Measurements from ENCODE around the gene MNT. TPM values are rescaled to one million over a fixed set of nuclear protein-coding genes. Genes with fewer than 3 reads are reported as not detected.

MNT gene
- total RNA-seq, 1 donor from 2014 or later, result 4.5 TPM

GRCh38 chr17:2384439-2385127, 16.3 kb downstream of the MNT start:
- Histone ChIP-seq H3K27me3 (ENCODE audit: control insufficient read depth, insufficient read depth, low read length) (no peaks in the 10 kb centered on the region), H3K36me3 (ENCODE audit: control insufficient read depth, insufficient read depth, low read length) (peaks cover 21% of the 10 kb centered on the region), H3K4me3 (ENCODE audit: low read depth, low read length) (no peak overlapping the region)
- no peak for DNase-seq (ENCODE audit: low read depth)
- TF ChIP-seq, protein P1, sequence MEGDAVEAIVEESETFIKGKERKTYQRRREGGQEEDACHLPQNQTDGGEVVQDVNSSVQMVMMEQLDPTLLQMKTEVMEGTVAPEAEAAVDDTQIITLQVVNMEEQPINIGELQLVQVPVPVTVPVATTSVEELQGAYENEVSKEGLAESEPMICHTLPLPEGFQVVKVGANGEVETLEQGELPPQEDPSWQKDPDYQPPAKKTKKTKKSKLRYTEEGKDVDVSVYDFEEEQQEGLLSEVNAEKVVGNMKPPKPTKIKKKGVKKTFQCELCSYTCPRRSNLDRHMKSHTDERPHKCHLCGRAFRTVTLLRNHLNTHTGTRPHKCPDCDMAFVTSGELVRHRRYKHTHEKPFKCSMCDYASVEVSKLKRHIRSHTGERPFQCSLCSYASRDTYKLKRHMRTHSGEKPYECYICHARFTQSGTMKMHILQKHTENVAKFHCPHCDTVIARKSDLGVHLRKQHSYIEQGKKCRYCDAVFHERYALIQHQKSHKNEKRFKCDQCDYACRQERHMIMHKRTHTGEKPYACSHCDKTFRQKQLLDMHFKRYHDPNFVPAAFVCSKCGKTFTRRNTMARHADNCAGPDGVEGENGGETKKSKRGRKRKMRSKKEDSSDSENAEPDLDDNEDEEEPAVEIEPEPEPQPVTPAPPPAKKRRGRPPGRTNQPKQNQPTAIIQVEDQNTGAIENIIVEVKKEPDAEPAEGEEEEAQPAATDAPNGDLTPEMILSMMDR (IDR thresholded peaks at IDR 0.05; ENCODE audit: insufficient read depth, low read length, severe bottlenecking), result no peak
- no peak for FAIRE-seq

GRCh38 chr17:2383628-2384167, 17.2 kb downstream of the MNT start:
- no peaks in the 10 kb centered on the region for H3K27me3 ChIP-seq (ENCODE audit: control insufficient read depth, insufficient read depth, low read length)
- TF ChIP-seq, protein P1 (IDR thresholded peaks at IDR 0.05; ENCODE audit: insufficient read depth, low read length, severe bottlenecking), result no peak
- peaks cover 22% of the 10 kb centered on the region for H3K36me3 ChIP-seq (ENCODE audit: control insufficient read depth, insufficient read depth, low read length)
- DNase-seq (ENCODE audit: low read depth), result no peak
- H3K4me3 ChIP-seq (ENCODE audit: low read depth, low read length), result no peak overlapping the region
- no peak for FAIRE-seq

DNA sequence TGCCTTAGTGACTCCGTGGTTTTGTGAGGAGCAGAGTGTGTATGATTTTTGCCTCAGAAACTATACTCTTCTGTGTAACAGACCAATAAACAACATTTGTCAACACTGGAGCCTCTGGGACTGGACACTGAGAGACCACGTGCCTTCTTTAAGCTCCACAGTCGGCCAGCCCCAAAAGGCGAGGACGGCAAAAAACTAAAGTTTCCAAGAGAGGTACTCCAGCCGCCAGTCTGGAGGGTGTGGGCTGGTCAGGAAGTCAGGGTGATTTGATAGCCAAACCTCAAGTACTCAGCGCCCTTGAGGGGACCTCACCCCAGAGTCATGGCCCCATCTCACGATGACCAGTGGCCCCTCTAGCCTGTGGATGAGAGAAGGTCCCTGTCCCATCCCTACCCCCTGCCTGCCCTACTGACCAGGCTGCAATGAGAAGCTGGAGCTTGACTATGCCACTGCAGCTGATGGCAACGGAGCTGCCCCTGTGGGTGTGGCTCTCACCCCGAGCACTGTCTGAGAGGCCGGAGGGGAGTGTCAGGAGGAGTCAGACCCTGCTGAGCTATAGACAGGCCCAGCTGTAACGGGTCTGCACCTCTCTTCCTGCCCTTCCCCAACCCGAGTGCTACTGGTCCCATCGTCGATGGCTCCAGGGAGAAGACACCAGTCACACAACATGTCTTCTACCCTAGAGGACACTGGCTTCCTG, 19.8 kb downstream of the MNT start:
- TF ChIP-seq, protein P1 (IDR thresholded peaks at IDR 0.05; ENCODE audit: insufficient read depth, low read length, severe bottlenecking), result no peak
- DNase-seq (ENCODE audit: low read depth) (no peak), FAIRE-seq (peak; percentile 75)
- H3K36me3 ChIP-seq (ENCODE audit: control insufficient read depth, insufficient read depth, low read length), result peaks cover 18% of the 10 kb centered on the region
- no peak overlapping the region for H3K4me3 ChIP-seq (ENCODE audit: low read depth, low read length)
- no peaks in the 10 kb centered on the region for H3K27me3 ChIP-seq (ENCODE audit: control insufficient read depth, insufficient read depth, low read length)

DNA sequence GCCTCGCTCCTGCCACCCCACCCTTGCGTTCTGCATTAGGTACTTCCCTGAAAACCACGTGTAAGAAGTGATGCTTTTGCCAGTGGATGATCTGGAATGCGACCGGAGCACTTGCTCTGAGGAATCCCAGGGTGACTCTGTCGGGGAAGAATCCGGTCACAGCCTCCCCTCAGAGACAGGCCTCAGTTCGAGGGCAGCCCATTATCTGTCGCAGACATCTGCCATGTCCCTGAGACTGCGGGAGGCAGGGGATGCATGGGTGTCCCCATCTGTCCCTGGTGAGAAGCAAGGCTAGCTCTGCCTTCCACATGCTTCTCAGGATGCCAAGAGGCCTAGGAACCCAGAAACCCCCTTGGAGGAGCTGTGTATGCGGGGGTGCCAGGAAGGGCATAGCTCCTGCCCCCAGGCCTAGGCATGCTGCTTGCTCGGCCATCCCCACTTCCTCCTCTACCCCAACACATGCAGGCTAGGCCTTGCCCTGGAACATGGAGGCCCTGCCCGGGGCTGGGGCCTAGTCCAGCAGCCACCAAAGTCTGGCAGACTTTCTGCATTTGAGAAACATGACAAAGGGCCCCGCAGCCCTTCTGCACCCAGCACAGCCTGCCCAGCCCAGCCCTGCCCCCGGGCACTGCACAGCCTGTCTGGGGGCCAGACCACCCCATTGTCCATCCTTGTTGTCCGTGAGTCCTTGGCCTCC, 20.5 kb downstream of the MNT start:
- Histone ChIP-seq H3K4me3 (ENCODE audit: low read depth, low read length) (no peak overlapping the region), H3K36me3 (ENCODE audit: control insufficient read depth, insufficient read depth, low read length) (peaks cover 15% of the 10 kb centered on the region), H3K27me3 (ENCODE audit: control insufficient read depth, insufficient read depth, low read length) (no peaks in the 10 kb centered on the region)
- FAIRE-seq (no peak), DNase-seq (ENCODE audit: low read depth) (no peak)
- TF ChIP-seq, protein P1 (IDR thresholded peaks at IDR 0.05; ENCODE audit: insufficient read depth, low read length, severe bottlenecking), result no peak

GRCh38 chr17:2379489-2380225, 21.2 kb downstream of the MNT start:
- Histone ChIP-seq H3K36me3 (ENCODE audit: control insufficient read depth, insufficient read depth, low read length) (peaks cover 15% of the 10 kb centered on the region), H3K4me3 (ENCODE audit: low read depth, low read length) (no peak overlapping the region), H3K27me3 (ENCODE audit: control insufficient read depth, insufficient read depth, low read length) (no peaks in the 10 kb centered on the region)
- no peak for DNase-seq (ENCODE audit: low read depth)
- FAIRE-seq, result no peak
- TF ChIP-seq, protein P1 (IDR thresholded peaks at IDR 0.05; ENCODE audit: insufficient read depth, low read length, severe bottlenecking), result no peak
